B cell (primary cell): ENCODE measurements around the gene GALNT10. TPM values are rescaled to one million over a fixed set of nuclear protein-coding genes. Genes with fewer than 3 reads are reported as not detected.

ENCODE experiments used
- ATAC-seq: fragments of 200-7000 bp; cut with Tn5 transposase; one replicate; pipeline ENCODE4 v1.10.0; 2021; ENCODE audit warnings: low read depth, mild to moderate bottlenecking, moderate number of reproducible peaks, moderate library complexity
- CTCF ChIA-PET: fragments of 350-600 bp; sonication (Branson Sonifier 250); formaldehyde crosslinking; loops from one replicate; lab custom pipeline; 2021; ENCODE audit warnings: antibody characterized with exemption, inconsistent platforms; lab: Charles Lee
- POLR2A ChIA-PET: fragments of 350-600 bp; sonication (Branson Sonifier 250); formaldehyde crosslinking; loops from one replicate; lab custom pipeline; 2021; ENCODE audit warnings: antibody characterized with exemption; lab: Charles Lee
- DNase-seq: peaks from one replicate; pipeline ENCODE4 v3.0.0; 2013
- H2AFZ ChIP-seq: 2 replicates; pipeline ENCODE4 v1.6.1; 2012; ENCODE audit warnings: mild to moderate bottlenecking, low read depth, low read length; ENCODE audit not compliant: insufficient read depth, poor library complexity, severe bottlenecking
- H3K27ac ChIP-seq, 2 donors: 1 replicate in 1 of 2; 2 replicates in 1 of 2; pipeline ENCODE4 v1.5.1; 2012 to 2013; ENCODE audit warnings: low read length in 2 of 2, mild to moderate bottlenecking in 2 of 2, moderate library complexity in 1 of 2
- H3K27me3 ChIP-seq, 4 experiments: fragments of 200-600 bp in 1 of 4; sonication (generic) in 1 of 4; replicated peaks in 1 of 4; 1 replicate in 2 of 4; 2 replicates in 2 of 4; pipeline versions ENCODE4 v1.6.1 to v1.7.0; 2013 to 2016; ENCODE audit warnings: low read length in 3 of 4, mild to moderate bottlenecking in 2 of 4, mixed read lengths in 1 of 4, moderate library complexity in 1 of 4; ENCODE audit not compliant: insufficient read depth in 4 of 4, control insufficient read depth in 3 of 4; ENCODE audit errors: control extremely low read depth in 1 of 4
- H3K36me3 ChIP-seq, 2 experiments: replicated peaks in 1 of 2; 1 replicate in 1 of 2; 2 replicates in 1 of 2; pipeline versions ENCODE4 v1.6.1 to v1.7.1; 2013; ENCODE audit warnings: low read length in 1 of 2; ENCODE audit not compliant: insufficient read depth in 2 of 2, control insufficient read depth in 1 of 2; ENCODE audit errors: control extremely low read depth in 1 of 2, extremely low read depth in 1 of 2
- H3K4me1 ChIP-seq, 2 donors: fragments of 200-600 bp in 1 of 2; sonication (generic) in 1 of 2; 1 replicate in 1 of 2; 2 replicates in 1 of 2; pipeline versions ENCODE4 v1.5.1 to v1.6.1; 2013 to 2017; ENCODE audit warnings: low read length in 2 of 2; ENCODE audit not compliant: control insufficient read depth in 2 of 2, insufficient read depth in 2 of 2
- H3K4me2 ChIP-seq: replicated peaks from 2 replicates; pipeline ENCODE3; 2012; ENCODE audit warnings: mild to moderate bottlenecking, low read depth, low read length; ENCODE audit not compliant: poor library complexity, severe bottlenecking
- H3K4me3 ChIP-seq, 5 experiments: fragments of 200-600 bp in 1 of 5; sonication (generic) in 1 of 5; 1 replicate in 3 of 5; 2 replicates in 2 of 5; pipeline versions ENCODE4 v1.5.1 to v1.7.0; 2011 to 2016; ENCODE audit warnings: low read length in 4 of 5, mild to moderate bottlenecking in 4 of 5, low read depth in 2 of 5, control low read depth in 1 of 5, moderate library complexity in 1 of 5; ENCODE audit not compliant: insufficient read depth in 1 of 5; ENCODE audit errors: control extremely low read depth in 1 of 5, extremely low read depth in 1 of 5
- H3K79me2 ChIP-seq: fragments of 200-600 bp; sonication (generic); one replicate; pipeline ENCODE4 v1.6.0; 2016; ENCODE audit warnings: low read length; ENCODE audit not compliant: control insufficient read depth, insufficient read depth
- H3K9ac ChIP-seq: fragments of 200-600 bp; sonication (generic); 2 replicates; pipeline ENCODE4 v1.6.1; 2017; ENCODE audit warnings: mild to moderate bottlenecking, low read length, moderate library complexity
- H3K9me3 ChIP-seq, 3 donors: one replicate each; pipeline versions ENCODE4 v1.6.1 to v1.7.1; 2013; ENCODE audit warnings: low read length in 2 of 3; ENCODE audit not compliant: control insufficient read depth in 2 of 3, insufficient read depth in 1 of 3; ENCODE audit errors: control extremely low read depth in 1 of 3
- H4K20me1 ChIP-seq: 2 replicates; pipeline ENCODE4 v1.6.0; 2012; ENCODE audit warnings: mild to moderate bottlenecking, low read length; ENCODE audit not compliant: insufficient read depth, control insufficient read depth, poor library complexity, severe bottlenecking
- H3K27ac Mint-ChIP-seq: one replicate; pipeline ENCODE4 v1.8.0; 2021; ENCODE audit warnings: mixed read lengths
- H3K27me3 Mint-ChIP-seq: one replicate; pipeline ENCODE4 v1.8.0; 2021; ENCODE audit warnings: mixed read lengths
- H3K4me1 Mint-ChIP-seq: one replicate; pipeline ENCODE4 v1.8.0; 2021; ENCODE audit warnings: mixed read lengths
- H3K4me3 Mint-ChIP-seq: one replicate; pipeline ENCODE4 v1.8.0; 2021; ENCODE audit warnings: mixed read lengths
- H3K9me3 Mint-ChIP-seq: one replicate; pipeline ENCODE4 v1.8.0; 2022; ENCODE audit warnings: mixed read lengths; ENCODE audit not compliant: insufficient read depth
- EZH2 ChIP-seq: IDR thresholded peaks from 2 replicates; pipeline ENCODE4 v1.6.1; 2012; ENCODE audit warnings: borderline replicate concordance, low read depth, mild to moderate bottlenecking, moderate library complexity, low read length; ENCODE audit not compliant: insufficient read depth, poor library complexity, severe bottlenecking
- WGBS: methylation state at CpG from one replicate; pipeline ENCODE4 v1.1.5; 2013; ENCODE audit warnings: missing lambda C conversion rate; ENCODE audit not compliant: insufficient coverage; 5-methylcytosine and 5-hydroxymethylcytosine counted together
- intact Hi-C: fragments of 100-400 bp; cut with micrococcal nuclease; formaldehyde crosslinking; loops from one replicate; pipeline ENCODE4 v1.10.0; 2022
- polyA plus RNA-seq: library from polyadenylated mRNA; depleted of rRNA; stranded (reverse); fragments of >200 nt; gene quantifications from 2 replicates; pipeline ENCODE4 v1.2.3, GENCODE V29; 2012
- total RNA-seq, 2 donors: library from RNA; stranded (reverse); fragments of 120-200 nt in 1 of 2; gene quantifications; 1 replicate in 1 of 2; 2 replicates in 1 of 2; pipeline versions ENCODE4 v1.2.3 to v1.2.4, GENCODE V29; 2013 to 2022
- TF ChIP-seq, protein P1 (sequence below): fragments of 200-600 bp; IDR thresholded peaks from one replicate; pipeline ENCODE4 v1.8.0; 2022; ENCODE audit warnings: antibody characterized with exemption, mild to moderate bottlenecking

GALNT10 gene
- total and polyA plus RNA-seq, 2 donors (not counting 1 experiment from before 2014, with no cell fraction given), result 27.7 to 42.8 TPM

DNA sequence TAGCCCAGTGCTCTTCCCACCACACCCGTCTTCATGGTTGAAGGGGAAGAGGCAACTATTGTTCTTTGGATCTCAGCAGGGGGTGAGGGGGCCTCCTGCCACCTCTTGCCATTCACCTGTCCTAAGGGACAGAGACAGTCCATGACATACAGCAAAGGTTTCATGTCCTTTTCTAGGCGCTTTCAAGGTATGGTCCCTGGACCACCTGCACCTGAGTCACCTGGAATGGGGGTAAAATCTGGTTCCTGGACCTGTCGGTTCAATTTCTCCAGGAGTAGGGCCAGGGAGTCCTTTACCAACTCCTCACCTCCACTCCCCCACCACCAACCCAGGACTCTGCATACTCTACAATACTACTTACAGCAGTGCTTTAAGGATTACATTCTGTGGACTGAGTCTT is 221.8 kb downstream of the GALNT10 start:
- POLR2A ChIA-PET, result no interaction called here
- ATAC-seq (no peak), DNase-seq (no peak)
- no peak overlapping the region for H3K27ac Mint-ChIP-seq
- no peaks in the 10 kb centered on the region for H3K79me2 ChIP-seq
- peaks cover 4 to 18% of the 10 kb centered on the region in 2 donors for H3K4me1 ChIP-seq
- TF ChIP-seq, protein P1, sequence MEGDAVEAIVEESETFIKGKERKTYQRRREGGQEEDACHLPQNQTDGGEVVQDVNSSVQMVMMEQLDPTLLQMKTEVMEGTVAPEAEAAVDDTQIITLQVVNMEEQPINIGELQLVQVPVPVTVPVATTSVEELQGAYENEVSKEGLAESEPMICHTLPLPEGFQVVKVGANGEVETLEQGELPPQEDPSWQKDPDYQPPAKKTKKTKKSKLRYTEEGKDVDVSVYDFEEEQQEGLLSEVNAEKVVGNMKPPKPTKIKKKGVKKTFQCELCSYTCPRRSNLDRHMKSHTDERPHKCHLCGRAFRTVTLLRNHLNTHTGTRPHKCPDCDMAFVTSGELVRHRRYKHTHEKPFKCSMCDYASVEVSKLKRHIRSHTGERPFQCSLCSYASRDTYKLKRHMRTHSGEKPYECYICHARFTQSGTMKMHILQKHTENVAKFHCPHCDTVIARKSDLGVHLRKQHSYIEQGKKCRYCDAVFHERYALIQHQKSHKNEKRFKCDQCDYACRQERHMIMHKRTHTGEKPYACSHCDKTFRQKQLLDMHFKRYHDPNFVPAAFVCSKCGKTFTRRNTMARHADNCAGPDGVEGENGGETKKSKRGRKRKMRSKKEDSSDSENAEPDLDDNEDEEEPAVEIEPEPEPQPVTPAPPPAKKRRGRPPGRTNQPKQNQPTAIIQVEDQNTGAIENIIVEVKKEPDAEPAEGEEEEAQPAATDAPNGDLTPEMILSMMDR, result no peak
- no peak for TF ChIP-seq EZH2
- no CpG with 5 or more reads among the region's 3 CpGs for WGBS
- peaks cover 3 to 61% of the 10 kb centered on the region in 2 experiments for H3K36me3 ChIP-seq
- intact Hi-C loops, result no loop called here
- no peaks in the 10 kb centered on the region for H3K9me3 Mint-ChIP-seq
- H3K9me3 ChIP-seq, result no peaks in the 10 kb centered on the region
- H3K4me1 Mint-ChIP-seq, result peaks cover 14% of the 10 kb centered on the region
- H3K27me3 Mint-ChIP-seq, result no peaks in the 10 kb centered on the region
- H3K4me3 Mint-ChIP-seq, result no peak overlapping the region
- H2AFZ ChIP-seq, result no peak overlapping the region
- H3K27me3 ChIP-seq, result no peaks in the 10 kb centered on the region
- H3K4me2 ChIP-seq, result no peak overlapping the region
- no peak overlapping the region for H3K4me3 ChIP-seq
- CTCF ChIA-PET, result no interaction called here
- H3K9ac ChIP-seq, result no peak overlapping the region
- H3K27ac ChIP-seq, result no peak overlapping the region
- H4K20me1 ChIP-seq, result no peaks in the 10 kb centered on the region

DNA sequence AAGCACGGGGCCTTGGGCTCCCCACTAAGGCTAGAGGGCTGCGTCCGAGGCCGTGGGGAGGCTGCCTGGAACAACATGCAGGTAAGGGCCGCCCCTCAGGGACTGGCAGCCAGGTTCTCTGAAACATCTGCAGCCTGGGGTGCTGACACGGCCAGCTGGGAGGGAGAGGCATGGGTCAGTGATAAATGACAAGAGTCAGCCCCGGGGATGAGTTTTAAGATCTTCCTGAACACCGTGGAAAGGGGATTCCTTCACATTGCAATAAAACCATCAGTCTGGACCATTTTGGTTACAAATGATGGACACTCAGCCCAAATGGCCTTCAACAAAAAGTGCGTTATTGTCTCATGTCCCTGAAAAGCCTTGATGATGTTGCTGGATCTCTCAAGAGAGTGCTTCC is 222.4 kb downstream of the GALNT10 start:
- intact Hi-C loops, result no loop called here
- Histone ChIP-seq H3K4me2 (no peak overlapping the region), H3K79me2 (no peaks in the 10 kb centered on the region), H3K9ac (no peak overlapping the region), H2AFZ (no peak overlapping the region), H3K9me3 (no peaks in the 10 kb centered on the region), H3K27me3 (no peaks in the 10 kb centered on the region), H4K20me1 (no peaks in the 10 kb centered on the region), H3K36me3 (peaks cover 3 to 65% of the 10 kb centered on the region in 2 experiments), H3K4me1 (peaks cover 4 to 18% of the 10 kb centered on the region in 2 donors), H3K4me3 (no peak overlapping the region), H3K27ac (no peak overlapping the region)
- POLR2A ChIA-PET, result no interaction called here
- DNase-seq, result no peak
- Mint-ChIP-seq H3K27me3 (no peaks in the 10 kb centered on the region), H3K27ac (no peak overlapping the region), H3K9me3 (no peaks in the 10 kb centered on the region), H3K4me1 (peaks cover 14% of the 10 kb centered on the region), H3K4me3 (no peak overlapping the region)
- no peak for ATAC-seq
- TF ChIP-seq, protein P1, result no peak
- TF ChIP-seq EZH2, result no peak
- CTCF ChIA-PET, result no interaction called here
- WGBS, result 97% methylated on average over 9 of the region's 9 CpGs
